ENCODE measurements around the gene SLC33A1. TPM values are rescaled to one million over a fixed set of nuclear protein-coding genes. Genes with fewer than 3 reads are reported as not detected.
A peak's percentile ranks its signal among the peaks of the same experiment; 100 is the strongest.

The SLC33A1 gene
- total and polyA plus RNA-seq, 2 of the 13 experiments (the other 11 are each of a cell fraction or from before 2014, with no cell fraction given) = 20.0 to 32.1 TPM

DNA sequence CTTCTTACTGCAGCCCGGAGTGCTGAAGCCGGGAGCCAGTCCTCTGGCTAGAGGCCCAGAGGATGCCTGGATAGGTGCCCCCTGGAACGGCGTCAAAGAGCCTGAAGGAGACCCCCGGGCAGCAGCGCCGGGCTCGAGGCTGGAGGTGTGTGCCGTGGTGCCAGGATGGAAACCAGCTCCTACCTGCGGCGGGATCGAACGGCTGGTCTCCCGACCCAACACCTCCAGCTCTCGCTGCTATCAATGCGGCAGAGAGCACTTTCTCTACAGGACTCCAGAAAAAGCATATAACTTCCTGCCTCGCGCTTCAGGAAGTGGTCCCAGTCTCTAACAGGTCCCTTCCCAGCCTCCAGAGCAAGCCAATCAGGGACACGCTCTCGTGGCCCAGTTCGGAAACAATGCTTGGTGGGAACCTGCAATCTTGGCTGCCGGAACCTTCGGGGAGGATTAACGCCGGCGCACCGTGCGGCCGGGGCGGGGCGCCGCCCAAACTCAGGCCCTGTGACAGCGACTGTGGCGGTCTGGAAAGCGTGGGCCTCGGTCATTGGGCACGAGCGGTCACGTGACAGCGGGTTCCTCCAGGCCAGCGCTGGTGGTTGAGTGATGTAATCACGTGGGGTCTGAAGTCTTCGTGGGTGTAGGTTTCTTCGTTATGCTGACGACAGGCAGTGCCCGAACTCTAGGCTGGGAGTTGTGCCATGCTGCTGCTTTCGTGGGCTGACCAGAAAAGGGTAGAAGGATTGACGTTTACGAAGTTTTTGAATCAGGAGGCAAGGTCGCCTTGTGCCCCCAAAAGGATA lies at the start of gene SLC33A1 (continued):
- TF ChIP-seq, protein P1, sequence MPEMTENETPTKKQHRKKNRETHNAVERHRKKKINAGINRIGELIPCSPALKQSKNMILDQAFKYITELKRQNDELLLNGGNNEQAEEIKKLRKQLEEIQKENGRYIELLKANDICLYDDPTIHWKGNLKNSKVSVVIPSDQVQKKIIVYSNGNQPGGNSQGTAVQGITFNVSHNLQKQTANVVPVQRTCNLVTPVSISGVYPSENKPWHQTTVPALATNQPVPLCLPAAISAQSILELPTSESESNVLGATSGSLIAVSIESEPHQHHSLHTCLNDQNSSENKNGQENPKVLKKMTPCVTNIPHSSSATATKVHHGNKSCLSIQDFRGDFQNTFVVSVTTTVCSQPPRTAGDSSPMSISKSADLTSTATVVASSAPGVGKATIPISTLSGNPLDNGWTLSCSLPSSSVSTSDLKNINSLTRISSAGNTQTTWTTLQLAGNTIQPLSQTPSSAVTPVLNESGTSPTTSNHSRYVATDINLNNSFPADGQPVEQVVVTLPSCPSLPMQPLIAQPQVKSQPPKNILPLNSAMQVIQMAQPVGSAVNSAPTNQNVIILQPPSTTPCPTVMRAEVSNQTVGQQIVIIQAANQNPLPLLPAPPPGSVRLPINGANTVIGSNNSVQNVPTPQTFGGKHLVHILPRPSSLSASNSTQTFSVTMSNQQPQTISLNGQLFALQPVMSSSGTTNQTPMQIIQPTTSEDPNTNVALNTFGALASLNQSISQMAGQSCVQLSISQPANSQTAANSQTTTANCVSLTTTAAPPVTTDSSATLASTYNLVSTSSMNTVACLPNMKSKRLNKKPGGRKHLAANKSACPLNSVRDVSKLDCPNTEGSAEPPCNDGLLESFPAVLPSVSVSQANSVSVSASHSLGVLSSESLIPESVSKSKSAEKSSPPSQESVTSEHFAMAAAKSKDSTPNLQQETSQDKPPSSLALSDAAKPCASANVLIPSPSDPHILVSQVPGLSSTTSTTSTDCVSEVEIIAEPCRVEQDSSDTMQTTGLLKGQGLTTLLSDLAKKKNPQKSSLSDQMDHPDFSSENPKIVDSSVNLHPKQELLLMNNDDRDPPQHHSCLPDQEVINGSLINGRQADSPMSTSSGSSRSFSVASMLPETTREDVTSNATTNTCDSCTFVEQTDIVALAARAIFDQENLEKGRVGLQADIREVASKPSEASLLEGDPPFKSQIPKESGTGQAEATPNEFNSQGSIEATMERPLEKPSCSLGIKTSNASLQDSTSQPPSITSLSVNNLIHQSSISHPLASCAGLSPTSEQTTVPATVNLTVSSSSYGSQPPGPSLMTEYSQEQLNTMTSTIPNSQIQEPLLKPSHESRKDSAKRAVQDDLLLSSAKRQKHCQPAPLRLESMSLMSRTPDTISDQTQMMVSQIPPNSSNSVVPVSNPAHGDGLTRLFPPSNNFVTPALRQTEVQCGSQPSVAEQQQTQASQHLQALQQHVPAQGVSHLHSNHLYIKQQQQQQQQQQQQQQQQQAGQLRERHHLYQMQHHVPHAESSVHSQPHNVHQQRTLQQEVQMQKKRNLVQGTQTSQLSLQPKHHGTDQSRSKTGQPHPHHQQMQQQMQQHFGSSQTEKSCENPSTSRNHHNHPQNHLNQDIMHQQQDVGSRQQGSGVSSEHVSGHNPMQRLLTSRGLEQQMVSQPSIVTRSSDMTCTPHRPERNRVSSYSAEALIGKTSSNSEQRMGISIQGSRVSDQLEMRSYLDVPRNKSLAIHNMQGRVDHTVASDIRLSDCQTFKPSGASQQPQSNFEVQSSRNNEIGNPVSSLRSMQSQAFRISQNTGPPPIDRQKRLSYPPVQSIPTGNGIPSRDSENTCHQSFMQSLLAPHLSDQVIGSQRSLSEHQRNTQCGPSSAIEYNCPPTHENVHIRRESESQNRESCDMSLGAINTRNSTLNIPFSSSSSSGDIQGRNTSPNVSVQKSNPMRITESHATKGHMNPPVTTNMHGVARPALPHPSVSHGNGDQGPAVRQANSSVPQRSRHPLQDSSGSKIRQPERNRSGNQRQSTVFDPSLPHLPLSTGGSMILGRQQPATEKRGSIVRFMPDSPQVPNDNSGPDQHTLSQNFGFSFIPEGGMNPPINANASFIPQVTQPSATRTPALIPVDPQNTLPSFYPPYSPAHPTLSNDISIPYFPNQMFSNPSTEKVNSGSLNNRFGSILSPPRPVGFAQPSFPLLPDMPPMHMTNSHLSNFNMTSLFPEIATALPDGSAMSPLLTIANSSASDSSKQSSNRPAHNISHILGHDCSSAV (CRISPR knock-in tag; IDR thresholded peaks at IDR 0.05; ENCODE audit: borderline replicate concordance) = peak; percentile 67; the same call in 1 of the 2 replicates
- TF ChIP-seq, protein P2, sequence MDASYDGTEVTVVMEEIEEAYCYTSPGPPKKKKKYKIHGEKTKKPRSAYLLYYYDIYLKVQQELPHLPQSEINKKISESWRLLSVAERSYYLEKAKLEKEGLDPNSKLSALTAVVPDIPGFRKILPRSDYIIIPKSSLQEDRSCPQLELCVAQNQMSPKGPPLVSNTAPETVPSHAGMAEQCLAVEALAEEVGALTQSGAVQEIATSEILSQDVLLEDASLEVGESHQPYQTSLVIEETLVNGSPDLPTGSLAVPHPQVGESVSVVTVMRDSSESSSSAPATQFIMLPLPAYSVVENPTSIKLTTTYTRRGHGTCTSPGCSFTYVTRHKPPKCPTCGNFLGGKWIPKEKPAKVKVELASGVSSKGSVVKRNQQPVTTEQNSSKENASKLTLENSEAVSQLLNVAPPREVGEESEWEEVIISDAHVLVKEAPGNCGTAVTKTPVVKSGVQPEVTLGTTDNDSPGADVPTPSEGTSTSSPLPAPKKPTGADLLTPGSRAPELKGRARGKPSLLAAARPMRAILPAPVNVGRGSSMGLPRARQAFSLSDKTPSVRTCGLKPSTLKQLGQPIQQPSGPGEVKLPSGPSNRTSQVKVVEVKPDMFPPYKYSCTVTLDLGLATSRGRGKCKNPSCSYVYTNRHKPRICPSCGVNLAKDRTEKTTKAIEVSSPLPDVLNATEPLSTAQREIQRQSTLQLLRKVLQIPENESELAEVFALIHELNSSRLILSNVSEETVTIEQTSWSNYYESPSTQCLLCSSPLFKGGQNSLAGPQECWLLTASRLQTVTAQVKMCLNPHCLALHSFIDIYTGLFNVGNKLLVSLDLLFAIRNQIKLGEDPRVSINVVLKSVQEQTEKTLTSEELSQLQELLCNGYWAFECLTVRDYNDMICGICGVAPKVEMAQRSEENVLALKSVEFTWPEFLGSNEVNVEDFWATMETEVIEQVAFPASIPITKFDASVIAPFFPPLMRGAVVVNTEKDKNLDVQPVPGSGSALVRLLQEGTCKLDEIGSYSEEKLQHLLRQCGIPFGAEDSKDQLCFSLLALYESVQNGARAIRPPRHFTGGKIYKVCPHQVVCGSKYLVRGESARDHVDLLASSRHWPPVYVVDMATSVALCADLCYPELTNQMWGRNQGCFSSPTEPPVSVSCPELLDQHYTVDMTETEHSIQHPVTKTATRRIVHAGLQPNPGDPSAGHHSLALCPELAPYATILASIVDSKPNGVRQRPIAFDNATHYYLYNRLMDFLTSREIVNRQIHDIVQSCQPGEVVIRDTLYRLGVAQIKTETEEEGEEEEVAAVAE (CRISPR knock-in tag; IDR thresholded peaks at IDR 0.05; ENCODE audit: borderline replicate concordance) = peak; percentile 97
- TF ChIP-seq, protein P3, sequence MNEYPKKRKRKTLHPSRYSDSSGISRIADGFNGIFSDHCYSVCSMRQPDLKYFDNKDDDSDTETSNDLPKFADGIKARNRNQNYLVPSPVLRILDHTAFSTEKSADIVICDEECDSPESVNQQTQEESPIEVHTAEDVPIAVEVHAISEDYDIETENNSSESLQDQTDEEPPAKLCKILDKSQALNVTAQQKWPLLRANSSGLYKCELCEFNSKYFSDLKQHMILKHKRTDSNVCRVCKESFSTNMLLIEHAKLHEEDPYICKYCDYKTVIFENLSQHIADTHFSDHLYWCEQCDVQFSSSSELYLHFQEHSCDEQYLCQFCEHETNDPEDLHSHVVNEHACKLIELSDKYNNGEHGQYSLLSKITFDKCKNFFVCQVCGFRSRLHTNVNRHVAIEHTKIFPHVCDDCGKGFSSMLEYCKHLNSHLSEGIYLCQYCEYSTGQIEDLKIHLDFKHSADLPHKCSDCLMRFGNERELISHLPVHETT (CRISPR knock-in tag; conservative IDR thresholded peaks at IDR 0.05) = peak; percentile 99
- TF ChIP-seq RBM39 (IDR thresholded peaks at IDR 0.05; ENCODE audit: low read depth, low read length, poor library complexity, severe bottlenecking) = peak; percentile 90
- TF ChIP-seq, protein P4, sequence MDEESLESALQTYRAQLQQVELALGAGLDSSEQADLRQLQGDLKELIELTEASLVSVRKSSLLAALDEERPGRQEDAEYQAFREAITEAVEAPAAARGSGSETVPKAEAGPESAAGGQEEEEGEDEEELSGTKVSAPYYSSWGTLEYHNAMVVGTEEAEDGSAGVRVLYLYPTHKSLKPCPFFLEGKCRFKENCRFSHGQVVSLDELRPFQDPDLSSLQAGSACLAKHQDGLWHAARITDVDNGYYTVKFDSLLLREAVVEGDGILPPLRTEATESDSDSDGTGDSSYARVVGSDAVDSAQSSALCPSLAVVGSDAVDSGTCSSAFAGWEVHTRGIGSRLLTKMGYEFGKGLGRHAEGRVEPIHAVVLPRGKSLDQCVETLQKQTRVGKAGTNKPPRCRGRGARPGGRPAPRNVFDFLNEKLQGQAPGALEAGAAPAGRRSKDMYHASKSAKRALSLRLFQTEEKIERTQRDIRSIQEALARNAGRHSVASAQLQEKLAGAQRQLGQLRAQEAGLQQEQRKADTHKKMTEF (CRISPR knock-in tag; IDR thresholded peaks at IDR 0.05) = peak; percentile 99
- TF ChIP-seq, protein P5, sequence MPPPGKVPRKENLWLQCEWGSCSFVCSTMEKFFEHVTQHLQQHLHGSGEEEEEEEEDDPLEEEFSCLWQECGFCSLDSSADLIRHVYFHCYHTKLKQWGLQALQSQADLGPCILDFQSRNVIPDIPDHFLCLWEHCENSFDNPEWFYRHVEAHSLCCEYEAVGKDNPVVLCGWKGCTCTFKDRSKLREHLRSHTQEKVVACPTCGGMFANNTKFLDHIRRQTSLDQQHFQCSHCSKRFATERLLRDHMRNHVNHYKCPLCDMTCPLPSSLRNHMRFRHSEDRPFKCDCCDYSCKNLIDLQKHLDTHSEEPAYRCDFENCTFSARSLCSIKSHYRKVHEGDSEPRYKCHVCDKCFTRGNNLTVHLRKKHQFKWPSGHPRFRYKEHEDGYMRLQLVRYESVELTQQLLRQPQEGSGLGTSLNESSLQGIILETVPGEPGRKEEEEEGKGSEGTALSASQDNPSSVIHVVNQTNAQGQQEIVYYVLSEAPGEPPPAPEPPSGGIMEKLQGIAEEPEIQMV (CRISPR knock-in tag; IDR thresholded peaks at IDR 0.05; ENCODE audit: low read depth) = peak; percentile 74
- peak; percentile 94 for TF ChIP-seq GATAD2A (CRISPR knock-in tag; IDR thresholded peaks at IDR 0.05)
- no peak for TF ChIP-seq MBD4 (IDR thresholded peaks at IDR 0.05; ENCODE audit: borderline replicate concordance, low read length)
